ENCODE measurements around the gene IL17RB. TPM values are rescaled to one million over a fixed set of nuclear protein-coding genes. Genes with fewer than 3 reads are reported as not detected.

Gene IL17RB
- total and polyA plus RNA-seq, 2 of the 4 experiments (the other 2 are of a cell fraction) = under 0.01 TPM; not detected in 1

DNA sequence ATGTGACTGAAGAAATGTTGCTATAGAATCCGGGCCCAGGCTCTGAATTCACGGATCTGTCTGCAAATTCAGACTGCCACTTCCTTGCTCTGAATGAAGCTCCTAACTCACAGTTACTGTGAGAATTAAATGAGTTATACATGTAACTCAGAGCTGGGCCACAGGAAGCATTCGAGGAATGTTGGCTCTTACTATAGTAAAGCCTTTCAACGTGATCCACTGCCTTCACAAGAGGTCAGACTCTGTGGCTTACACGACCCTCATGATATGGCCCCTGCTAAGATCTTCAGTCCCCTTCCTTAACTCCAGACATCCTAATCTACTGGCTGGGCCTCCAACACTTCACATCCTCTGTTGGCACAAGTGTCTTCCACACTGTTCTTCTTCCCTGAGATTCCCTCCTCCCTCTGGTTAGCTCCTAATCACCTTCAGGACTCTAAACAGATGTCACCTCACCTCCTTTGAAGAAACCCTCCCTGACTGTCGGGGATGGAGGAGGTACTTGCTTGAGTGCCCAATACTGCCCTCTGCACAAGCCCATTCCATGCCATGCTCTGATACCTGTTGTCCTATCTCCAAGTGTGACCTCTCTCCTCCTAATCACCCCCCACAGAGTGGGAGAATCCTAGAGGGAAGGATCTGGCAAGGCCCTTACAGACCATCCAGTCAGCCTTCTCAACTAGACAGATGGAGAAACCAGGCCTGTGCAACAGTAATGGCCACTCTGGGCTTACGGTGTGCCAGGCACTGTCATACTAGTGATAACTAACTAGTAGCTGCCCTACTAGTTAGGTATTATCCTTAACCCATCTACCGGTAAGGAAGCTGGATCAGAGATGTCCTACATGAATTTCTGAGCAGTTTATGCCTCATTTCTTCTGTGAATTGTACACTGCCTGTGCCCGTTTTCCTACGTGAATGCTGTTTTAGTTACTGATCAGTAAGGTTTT is 34.3 kb downstream of the IL17RB start:
- dilution Hi-C loops (cut with HindIII; ENCODE audit: low sequenced_read_pairs, unreplicated experiment) = no loop called here
- Histone ChIP-seq H3K4me1 (ENCODE audit: control insufficient read depth, insufficient read depth, low read length) (peaks cover 8% of the 10 kb centered on the region), H3K36me3 (ENCODE audit: control insufficient read depth, insufficient read depth, low read length) (peaks cover 25% of the 10 kb centered on the region), H3K9me3 (ENCODE audit: control insufficient read depth, insufficient read depth, low read length) (no peaks in the 10 kb centered on the region), H3K4me2 (ENCODE audit: low read depth, low read length) (peak overlapping the region; percentile 97), H3K4me3 (ENCODE audit: insufficient read depth, low read depth, low read length) (peak overlapping the region; percentile 73), H3K23ac (ENCODE audit: low read depth, low read length) (peak overlapping the region; percentile 20), H3K27me3 (ENCODE audit: control insufficient read depth, insufficient read depth, low read length) (no peaks in the 10 kb centered on the region), H2BK20ac (ENCODE audit: low read depth, low read length) (no peak overlapping the region), H2AFZ (replicated peaks; ENCODE audit: low read length, poor library complexity) (peak overlapping the region; percentile 0), H3K56ac (ENCODE audit: extremely low read depth, insufficient read depth, low read length) (peak overlapping the region; percentile 70), H2AK9ac (replicated peaks; ENCODE audit: low read depth, low read length, poor library complexity) (peak overlapping the region; percentile 37), H2BK5ac (ENCODE audit: low read depth, low read length, poor library complexity, severe bottlenecking) (peak overlapping the region; percentile 26), H3K27ac (ENCODE audit: insufficient read depth, low read length) (peak overlapping the region; percentile 70), H2BK15ac (ENCODE audit: low read depth, low read length) (no peak overlapping the region), H2BK120ac (ENCODE audit: low read depth, low read length) (no peak overlapping the region), H3K9me1 (ENCODE audit: insufficient read depth, low read length) (peaks cover 6% of the 10 kb centered on the region; the same call in 1 of the 2 replicates), H3K4ac (ENCODE audit: low read depth, low read length) (peak overlapping the region; percentile 58), H3K9ac (ENCODE audit: low read depth, low read length) (peak overlapping the region; percentile 82), H3K14ac (replicated peaks; ENCODE audit: low read depth, low read length) (peak overlapping the region; percentile 45), H4K20me1 (ENCODE audit: insufficient read depth, low read length) (no peaks in the 10 kb centered on the region), H4K5ac (ENCODE audit: low read depth, low read length) (peak overlapping the region; percentile 24), H3K79me1 (ENCODE audit: low read depth in 1 of 2, low read length in 2 of 2) (peaks cover 13 to 16% of the 10 kb centered on the region in 2 experiments), H4K91ac (ENCODE audit: insufficient read depth, low read depth, low read length) (peak overlapping the region; percentile 0; the same call in 1 of the 2 replicates), H2AK5ac (ENCODE audit: low read depth, low read length) (peak overlapping the region; percentile 62; the same call in 1 of the 2 replicates), H3K18ac (ENCODE audit: low read depth, low read length) (no peak overlapping the region), H4K8ac (ENCODE audit: low read depth in 2 of 2, low read length in 2 of 2) (peak overlapping the region; percentile 72 to 81; a peak in 3 of 4 replicates)
- WGBS, 2 experiments (ENCODE audit: extremely low coverage in 2 of 2, insufficient read length in 1 of 2) = 24% methylated on average over 4 of the region's 10 CpGs; no CpG with 5 or more reads in 1 of the 2 experiments
- ChIA-PET CTCF (no interaction called here), POLR2A (ENCODE audit: unreplicated experiment) (interaction anchor here (0.7 kb wide), 1 partner anchor 13 kb away, joined by 3 read pairs; no protein-coding TSS in a partner anchor)
- intact Hi-C loops (cut with micrococcal nuclease) = loop anchor here (5.0 to 10.0 kb wide), 2 partner anchors 536 to 583 kb away; partner anchors contain the start of gene DCP1A
- peak; percentile 42 for DNase-seq
- peak; percentile 9 for ATAC-seq (ENCODE audit: low read depth)
- no TSS peak for BruUV-seq (replicated peaks)
- in situ Hi-C loops (cut with MboI; ENCODE audit: low sequenced_read_pairs) = loop anchor here (25.0 kb wide), 1 partner anchor 593 kb away; no protein-coding TSS in a partner anchor
- TF ChIP-seq, protein P1, sequence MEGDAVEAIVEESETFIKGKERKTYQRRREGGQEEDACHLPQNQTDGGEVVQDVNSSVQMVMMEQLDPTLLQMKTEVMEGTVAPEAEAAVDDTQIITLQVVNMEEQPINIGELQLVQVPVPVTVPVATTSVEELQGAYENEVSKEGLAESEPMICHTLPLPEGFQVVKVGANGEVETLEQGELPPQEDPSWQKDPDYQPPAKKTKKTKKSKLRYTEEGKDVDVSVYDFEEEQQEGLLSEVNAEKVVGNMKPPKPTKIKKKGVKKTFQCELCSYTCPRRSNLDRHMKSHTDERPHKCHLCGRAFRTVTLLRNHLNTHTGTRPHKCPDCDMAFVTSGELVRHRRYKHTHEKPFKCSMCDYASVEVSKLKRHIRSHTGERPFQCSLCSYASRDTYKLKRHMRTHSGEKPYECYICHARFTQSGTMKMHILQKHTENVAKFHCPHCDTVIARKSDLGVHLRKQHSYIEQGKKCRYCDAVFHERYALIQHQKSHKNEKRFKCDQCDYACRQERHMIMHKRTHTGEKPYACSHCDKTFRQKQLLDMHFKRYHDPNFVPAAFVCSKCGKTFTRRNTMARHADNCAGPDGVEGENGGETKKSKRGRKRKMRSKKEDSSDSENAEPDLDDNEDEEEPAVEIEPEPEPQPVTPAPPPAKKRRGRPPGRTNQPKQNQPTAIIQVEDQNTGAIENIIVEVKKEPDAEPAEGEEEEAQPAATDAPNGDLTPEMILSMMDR (conservative IDR thresholded peaks at IDR 0.05; ENCODE audit: low read depth, low read length) = no peak
- no peak for TF ChIP-seq BHLHE40 (IDR thresholded peaks at IDR 0.05; ENCODE audit: low read depth, low read length)
- TF ChIP-seq FOS (IDR thresholded peaks at IDR 0.05; ENCODE audit: low read depth, low read length) = no peak
- TF ChIP-seq CHD1 (IDR thresholded peaks at IDR 0.05; ENCODE audit: low read depth, low read length) = no peak
- TF ChIP-seq SMC3 (IDR thresholded peaks at IDR 0.05; ENCODE audit: low read depth, low read length) = no peak
- no peak for TF ChIP-seq RCOR1 (IDR thresholded peaks at IDR 0.05; ENCODE audit: insufficient replicate concordance, low read length)
- TF ChIP-seq, protein P2, sequence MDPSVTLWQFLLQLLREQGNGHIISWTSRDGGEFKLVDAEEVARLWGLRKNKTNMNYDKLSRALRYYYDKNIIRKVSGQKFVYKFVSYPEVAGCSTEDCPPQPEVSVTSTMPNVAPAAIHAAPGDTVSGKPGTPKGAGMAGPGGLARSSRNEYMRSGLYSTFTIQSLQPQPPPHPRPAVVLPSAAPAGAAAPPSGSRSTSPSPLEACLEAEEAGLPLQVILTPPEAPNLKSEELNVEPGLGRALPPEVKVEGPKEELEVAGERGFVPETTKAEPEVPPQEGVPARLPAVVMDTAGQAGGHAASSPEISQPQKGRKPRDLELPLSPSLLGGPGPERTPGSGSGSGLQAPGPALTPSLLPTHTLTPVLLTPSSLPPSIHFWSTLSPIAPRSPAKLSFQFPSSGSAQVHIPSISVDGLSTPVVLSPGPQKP (IDR thresholded peaks at IDR 0.05; ENCODE audit: borderline replicate concordance, low read depth, low read length) = no peak
- TF ChIP-seq NFE2L2 (IDR thresholded peaks at IDR 0.05; ENCODE audit: low read depth, low read length) = no peak
- TF ChIP-seq POLR2A (IDR thresholded peaks at IDR 0.05; ENCODE audit: low read depth, low read length) = no peak
- no peak for TF ChIP-seq MAFK (IDR thresholded peaks at IDR 0.05; ENCODE audit: low read depth, low read length)
- no peak for TF ChIP-seq RFX5 (IDR thresholded peaks at IDR 0.05; ENCODE audit: low read depth, low read length)
- no peak for TF ChIP-seq MAZ (IDR thresholded peaks at IDR 0.05; ENCODE audit: borderline replicate concordance, low read depth, low read length)
- TF ChIP-seq, protein P3, sequence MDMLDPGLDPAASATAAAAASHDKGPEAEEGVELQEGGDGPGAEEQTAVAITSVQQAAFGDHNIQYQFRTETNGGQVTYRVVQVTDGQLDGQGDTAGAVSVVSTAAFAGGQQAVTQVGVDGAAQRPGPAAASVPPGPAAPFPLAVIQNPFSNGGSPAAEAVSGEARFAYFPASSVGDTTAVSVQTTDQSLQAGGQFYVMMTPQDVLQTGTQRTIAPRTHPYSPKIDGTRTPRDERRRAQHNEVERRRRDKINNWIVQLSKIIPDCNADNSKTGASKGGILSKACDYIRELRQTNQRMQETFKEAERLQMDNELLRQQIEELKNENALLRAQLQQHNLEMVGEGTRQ (IDR thresholded peaks at IDR 0.05; ENCODE audit: low read depth, low read length) = no peak

Data from IMR-90 (cell line).